A549 (cell line): ENCODE results near the gene GNB1. TPM values are rescaled to one million over a fixed set of nuclear protein-coding genes. Genes with fewer than 3 reads are reported as not detected.
A peak's percentile ranks its signal among the peaks of the same experiment; 100 is the strongest.

ENCODE experiments used
- ATAC-seq, 2 experiments: fragments of 200-7000 bp in 1 of 2; fragments of >200 bp in 1 of 2; cut with Nextera tagmentation in 1 of 2; cut with Tn5 transposase in 1 of 2; 3 replicates each; pipeline versions ENCODE4 v1.8.0 to v1.9.1; 2018 to 2020; ENCODE audit warnings: mild to moderate bottlenecking in 1 of 2, moderate library complexity in 1 of 2
- CTCF ChIA-PET: fragments of 300-600 bp; sonication (Branson Sonifier 250); formaldehyde crosslinking; extraction: SDS; loops from one replicate; lab custom pipeline; 2021; ENCODE audit warnings: antibody characterized with exemption, inconsistent platforms; lab: Yijun Ruan, JAX
- POLR2A ChIA-PET: fragments of 350-600 bp; formaldehyde crosslinking; extraction: SDS; loops from one replicate; lab custom pipeline; 2021; ENCODE audit warnings: antibody characterized with exemption, inconsistent platforms; lab: Yijun Ruan, JAX
- DNase-seq, 2 experiments: peaks; one replicate each; pipeline versions ENCODE4 v3.0.0 to v3.0.0-alpha.2; 2011 to 2016; ENCODE audit warnings: low read depth in 1 of 2, low spot score in 1 of 2
- FAIRE-seq: peaks from 2 replicates; lab custom pipeline; 2011; peaks lifted over from hg19 to GRCh38; lab: Jason Lieb, UNC
- H3K27ac ChIP-seq, 2 experiments: fragments of >200 bp; sonication (Bioruptor Twin); formaldehyde crosslinking; 3 replicates each; pipeline ENCODE4 v1.5.1; 2016 to 2017
- H3K4me1 ChIP-seq: fragments of >200 bp; sonication (Bioruptor Twin); formaldehyde crosslinking; 3 replicates; pipeline ENCODE4 v1.6.1; 2016
- H3K4me2 ChIP-seq: fragments of >200 bp; sonication (Bioruptor Twin); formaldehyde crosslinking; 3 replicates; pipeline ENCODE4 v1.6.1; 2016
- H3K4me3 ChIP-seq: fragments of >200 bp; sonication (Bioruptor Twin); formaldehyde crosslinking; 3 replicates; pipeline ENCODE4 v1.5.1; 2016
- H3K9me3 ChIP-seq: fragments of >200 bp; sonication (Bioruptor Twin); formaldehyde crosslinking; 3 replicates; pipeline ENCODE4 v1.6.1; 2016
- CBX8 ChIP-seq: fragments of 200-600 bp; sonication (generic); IDR thresholded peaks from 2 replicates; pipeline ENCODE4 v1.6.1; 2016
- CEBPB ChIP-seq, 2 experiments: fragments of >200 bp in 1 of 2; sonication (Bioruptor Twin) in 1 of 2; formaldehyde crosslinking in 1 of 2; IDR thresholded peaks; 2 replicates each; pipeline ENCODE4 v1.6.1; 2012 to 2016
- CHD2 ChIP-seq: fragments of 150-350 bp; IDR thresholded peaks from 2 replicates; pipeline ENCODE4 v1.6.1; 2014; ENCODE audit warnings: low read length; ENCODE audit not compliant: partially characterized antibody
- CHD4 ChIP-seq: fragments of 200-600 bp; sonication (generic); IDR thresholded peaks from 2 replicates; pipeline ENCODE4 v1.6.1; 2016; ENCODE audit warnings: antibody characterized with exemption, mild to moderate bottlenecking, borderline replicate concordance
- CTCF ChIP-seq: fragments of >200 bp; sonication (Bioruptor Twin); formaldehyde crosslinking; IDR thresholded peaks from 3 replicates; pipeline ENCODE4 v1.5.1; 2016
- FOSB ChIP-seq: fragments of 250-450 bp; sonication (Bioruptor Pico); IDR thresholded peaks from 2 replicates; pipeline ENCODE4 v1.5.0; 2020; ENCODE audit warnings: mild to moderate bottlenecking, moderate library complexity
- FOSL2 ChIP-seq, 2 experiments: fragments of 450-650 bp in 1 of 2; fragments of >200 bp in 1 of 2; sonication (Bioruptor Twin) in 1 of 2; formaldehyde crosslinking; IDR thresholded peaks; 2 replicates each; pipeline versions ENCODE4 v1.5.0 to v1.6.1; 2016 to 2020; ENCODE audit warnings: mild to moderate bottlenecking in 1 of 2, moderate library complexity in 1 of 2
- MAZ ChIP-seq: fragments of 150-350 bp; IDR thresholded peaks from 2 replicates; pipeline ENCODE4 v1.6.1; 2014; ENCODE audit warnings: antibody characterized with exemption, low read depth, low read length, borderline replicate concordance
- MYC ChIP-seq: IDR thresholded peaks from 2 replicates; pipeline ENCODE4 v1.6.1; 2012; ENCODE audit warnings: mild to moderate bottlenecking, inconsistent platforms, low read length, improper control_type of control experiment, borderline replicate concordance
- NR3C1 ChIP-seq: fragments of >200 bp; sonication (Bioruptor Twin); formaldehyde crosslinking; IDR thresholded peaks from 3 replicates; pipeline ENCODE4 v1.6.1; 2017
- RAD21 ChIP-seq, 2 experiments: fragments of >200 bp in 1 of 2; sonication (Bioruptor Twin) in 1 of 2; formaldehyde crosslinking in 1 of 2; IDR thresholded peaks in 1 of 2; conservative IDR thresholded peaks in 1 of 2; 2 replicates in 1 of 2; 3 replicates in 1 of 2; pipeline ENCODE4 v1.6.1; 2012 to 2018; ENCODE audit warnings: inconsistent platforms in 1 of 2
- SMC3 ChIP-seq: fragments of >200 bp; sonication (Bioruptor Twin); formaldehyde crosslinking; IDR thresholded peaks from 3 replicates; pipeline ENCODE4 v1.6.1; 2018; ENCODE audit warnings: inconsistent platforms
- TP53 ChIP-seq: fragments of 250-450 bp; sonication (Bioruptor Pico); IDR thresholded peaks from 2 replicates; pipeline ENCODE4 v1.5.0; 2021; ENCODE audit warnings: mild to moderate bottlenecking, moderate library complexity
- WGBS: methylation state at CpG from one replicate; pipeline ENCODE4 v1.1.6; 2017; ENCODE audit errors: missing lambda C conversion rate; 5-methylcytosine and 5-hydroxymethylcytosine counted together
- polyA plus RNA-seq, 4 experiments: library from polyadenylated mRNA; depleted of rRNA in 3 of 4; stranded (reverse); fragments of >200 nt; fragmentation: RNase III in 1 of 4; extraction: RNeasy Plus Mini Kit Qiagen cat#74134 plus additional on column Dnase treatment in 1 of 4; gene quantifications; 2 replicates in 3 of 4; 3 replicates in 1 of 4; pipeline ENCODE4 v1.2.3, GENCODE V29; 2011 to 2017
- TF ChIP-seq, protein P1 (sequence below): fragments of 450-650 bp; IDR thresholded peaks from 2 replicates; pipeline ENCODE4 v1.6.1; 2014; ENCODE audit warnings: antibody characterized with exemption

GNB1 gene
- polyA plus RNA-seq, 2 of the 4 experiments (the other 2 are of a cell fraction), result 159 to 270 TPM

DNA sequence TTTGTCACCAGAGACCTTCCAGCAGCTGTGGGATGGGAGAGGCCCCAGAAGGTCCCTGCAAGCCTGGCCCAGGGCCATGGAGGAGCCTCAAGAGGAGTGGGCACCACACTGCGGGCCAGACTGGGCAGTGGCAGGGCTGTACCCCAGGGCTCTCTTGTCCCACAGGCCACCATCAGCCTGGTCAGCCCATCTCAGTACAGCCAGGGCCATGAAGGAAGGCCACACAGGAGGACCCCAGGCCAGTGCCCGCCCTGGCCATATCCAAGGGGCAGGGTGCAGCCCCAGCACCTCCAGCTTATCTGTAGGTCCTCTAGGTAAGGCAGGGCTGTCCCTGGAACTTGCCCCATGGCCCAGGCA, 3.1 kb upstream of the GNB1 start:
- DNase-seq (no peak), FAIRE-seq (no peak), ATAC-seq (no peak)
- Histone ChIP-seq H3K4me1 (peaks cover 29% of the 10 kb centered on the region), H3K9me3 (no peaks in the 10 kb centered on the region), H3K4me2 (peak overlapping the region; percentile 46; the same call in 1 of the 3 replicates), H3K4me3 (no peak overlapping the region), H3K27ac (peak overlapping the region; percentile 28 to 70; a peak in 4 of 6 replicates)
- TF ChIP-seq CHD2 (no peak), CHD4 (no peak)
- 100% methylated on average over 1 of the region's 2 CpGs for WGBS
- CTCF ChIA-PET, result interaction anchor here (4.1 kb wide), 1 partner anchor 12 kb away, joined by 32 read pairs; no protein-coding TSS in a partner anchor
- POLR2A ChIA-PET, result no interaction called here

DNA sequence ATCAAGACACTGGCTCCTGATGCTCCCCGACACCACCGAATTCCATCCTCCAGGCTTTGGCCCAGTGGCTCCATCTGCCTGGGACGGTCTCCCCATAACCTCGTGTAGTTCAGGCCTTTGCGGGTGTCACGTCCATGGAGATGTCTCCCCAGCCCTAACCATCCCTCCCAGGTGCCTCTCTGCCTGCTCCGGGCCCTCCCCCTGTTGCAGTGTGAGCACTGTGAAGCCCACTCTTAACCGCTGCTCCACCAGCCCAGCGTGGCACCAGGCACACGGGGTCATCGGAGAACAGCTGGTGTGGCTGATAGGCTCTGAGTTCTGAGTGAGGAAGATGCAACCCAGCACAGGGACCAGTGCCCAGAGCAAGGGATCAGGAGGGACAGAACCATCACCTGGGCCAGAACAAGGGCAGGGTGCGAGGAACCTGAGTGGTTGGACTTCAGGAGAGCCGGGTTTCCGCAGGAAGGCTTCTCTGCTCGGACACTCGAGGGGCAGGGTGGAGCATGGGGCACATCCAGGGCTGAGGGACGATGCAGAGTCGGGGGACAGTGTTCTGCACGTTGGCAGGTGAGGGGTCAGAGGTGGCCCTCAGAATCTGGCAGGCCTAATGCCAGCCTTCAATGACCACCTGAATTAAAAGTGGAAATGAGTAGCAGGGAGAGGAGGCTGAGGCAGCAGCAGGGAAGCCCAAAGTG, 2.6 kb upstream of the GNB1 start:
- Histone ChIP-seq H3K4me1 (peaks cover 34% of the 10 kb centered on the region), H3K27ac (no peak overlapping the region; a peak in 1 of 6 replicates), H3K9me3 (no peaks in the 10 kb centered on the region), H3K4me3 (no peak overlapping the region), H3K4me2 (no peak overlapping the region)
- 85% methylated on average over 12 of the region's 19 CpGs for WGBS
- DNase-seq (no peak), FAIRE-seq (no peak), ATAC-seq (no peak)
- POLR2A ChIA-PET, result no interaction called here
- CTCF ChIA-PET, result interaction anchor here (4.1 kb wide), 1 partner anchor 13 kb away, joined by 32 read pairs; no protein-coding TSS in a partner anchor
- TF ChIP-seq TP53, result no peak
- TF ChIP-seq FOSL2 (IDR thresholded peaks at IDR 0.05), result no peak
- no peak for TF ChIP-seq FOSL2 (CRISPR knock-in tag; IDR thresholded peaks at IDR 0.05)

- FAIRE-seq, result no peak
- CTCF ChIA-PET, result interaction anchor here (1.4 to 1.6 kb wide), 2 partner anchors 8 to 13 kb away, joined by 4 to 6 read pairs; no protein-coding TSS in a partner anchor
These were observed 1.9 kb upstream of the GNB1 start for GRCh38 chr1:1892763-1893120.

GRCh38 chr1:1892079-1892762, 1.3 kb upstream of the GNB1 start:
- CTCF ChIA-PET, result interaction anchor here (1.4 to 1.6 kb wide), 2 partner anchors 9 to 14 kb away, joined by 4 to 6 read pairs; no protein-coding TSS in a partner anchor
- FAIRE-seq (no peak), DNase-seq (no peak), ATAC-seq (no peak)
- H3K27ac ChIP-seq, result peak overlapping the region; percentile 97 to 100
- 84% methylated on average over 19 of the region's 21 CpGs for WGBS
- no peaks in the 10 kb centered on the region for H3K9me3 ChIP-seq
- POLR2A ChIA-PET, result no interaction called here
- peaks cover 44% of the 10 kb centered on the region for H3K4me1 ChIP-seq
- peak overlapping the region; percentile 89 for H3K4me3 ChIP-seq
- peak overlapping the region; percentile 92 for H3K4me2 ChIP-seq
- TF ChIP-seq MAZ (no peak), NR3C1 (no peak), MYC (no peak), SMC3 (no peak), RAD21 (conservative IDR thresholded peaks at IDR 0.05 in 1 of 2, IDR thresholded peaks at IDR 0.05 in 1 of 2) (no peak), CBX8 (no peak)
- TF ChIP-seq, protein P1, sequence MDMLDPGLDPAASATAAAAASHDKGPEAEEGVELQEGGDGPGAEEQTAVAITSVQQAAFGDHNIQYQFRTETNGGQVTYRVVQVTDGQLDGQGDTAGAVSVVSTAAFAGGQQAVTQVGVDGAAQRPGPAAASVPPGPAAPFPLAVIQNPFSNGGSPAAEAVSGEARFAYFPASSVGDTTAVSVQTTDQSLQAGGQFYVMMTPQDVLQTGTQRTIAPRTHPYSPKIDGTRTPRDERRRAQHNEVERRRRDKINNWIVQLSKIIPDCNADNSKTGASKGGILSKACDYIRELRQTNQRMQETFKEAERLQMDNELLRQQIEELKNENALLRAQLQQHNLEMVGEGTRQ, result no peak
- TF ChIP-seq, all 56 proteins: peak for 0

More at GRCh38 chr1:1892763-1893120, 1.9 kb upstream of the GNB1 start:
- POLR2A ChIA-PET, result no interaction called here
- TF ChIP-seq FOSB (CRISPR knock-in tag) (no peak), CEBPB (IDR thresholded peaks at IDR 0.05) (no peak), CTCF (no peak)
- WGBS, result 94% methylated on average over 7 of the region's 7 CpGs
- Histone ChIP-seq H3K9me3 (no peaks in the 10 kb centered on the region), H3K4me2 (no peak overlapping the region), H3K4me1 (peaks cover 41% of the 10 kb centered on the region), H3K27ac (no peak overlapping the region), H3K4me3 (no peak overlapping the region)
- ATAC-seq (no peak), DNase-seq (no peak)
